CD1c-positive myeloid dendritic cell (primary cell): ENCODE measurements around the gene SNX15.
A peak's percentile ranks its signal among the peaks of the same experiment; 100 is the strongest.
"Not testable (repeated sequence)": the region's sequence is repeated elsewhere in the genome, so short reads cannot be mapped to it uniquely, and the experiment has no call there.

Experiments used
- DNase-seq: peaks from one replicate; pipeline ENCODE4 v3.0.0-alpha.2; 2016; ENCODE audit errors: extremely low spot score

SNX15 gene, protein sequence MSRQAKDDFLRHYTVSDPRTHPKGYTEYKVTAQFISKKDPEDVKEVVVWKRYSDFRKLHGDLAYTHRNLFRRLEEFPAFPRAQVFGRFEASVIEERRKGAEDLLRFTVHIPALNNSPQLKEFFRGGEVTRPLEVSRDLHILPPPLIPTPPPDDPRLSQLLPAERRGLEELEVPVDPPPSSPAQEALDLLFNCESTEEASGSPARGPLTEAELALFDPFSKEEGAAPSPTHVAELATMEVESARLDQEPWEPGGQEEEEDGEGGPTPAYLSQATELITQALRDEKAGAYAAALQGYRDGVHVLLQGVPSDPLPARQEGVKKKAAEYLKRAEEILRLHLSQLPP

DNA sequence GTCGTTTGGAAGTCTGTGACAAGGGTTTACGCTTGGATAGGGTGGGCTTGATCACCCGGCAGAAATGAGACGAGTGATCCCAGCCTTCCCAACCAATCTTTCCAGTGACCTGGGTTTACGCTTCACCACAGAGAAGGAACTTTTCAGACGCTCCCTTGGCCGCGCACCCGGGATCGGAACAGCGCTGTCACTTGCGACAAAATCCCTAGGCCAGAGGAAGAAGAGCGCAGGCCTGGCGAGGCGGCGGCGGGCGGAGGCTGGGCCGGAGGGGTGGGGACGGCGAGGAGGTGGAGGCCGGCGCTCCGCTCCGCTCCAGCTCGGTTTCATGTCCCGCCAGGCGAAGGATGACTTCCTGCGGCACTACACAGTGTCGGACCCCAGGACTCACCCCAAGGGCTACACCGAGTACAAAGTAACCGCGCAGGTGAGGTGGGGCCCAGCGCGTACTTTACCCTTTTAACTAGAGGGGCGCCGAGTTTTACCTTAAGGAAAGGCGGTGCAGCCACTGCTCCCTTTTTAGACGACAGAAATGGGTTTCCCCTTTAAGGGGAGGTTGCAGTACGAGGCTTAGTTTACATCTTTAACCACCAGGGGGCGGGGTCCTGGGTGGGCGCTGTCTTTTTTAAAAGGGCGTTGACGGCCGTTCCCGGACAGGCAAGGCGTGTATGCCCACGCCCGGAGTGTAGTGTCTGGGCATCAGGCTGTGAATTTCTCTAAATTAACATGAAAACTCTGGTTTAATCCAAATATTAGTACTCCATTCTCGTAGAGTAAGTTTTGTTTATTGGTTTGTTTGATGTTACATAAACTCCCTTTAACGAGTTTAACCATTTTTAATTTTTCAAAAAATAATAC is at the start of gene SNX15:
TSS of gene SNX15 (plus strand) at position 227 of the 855 bp plus-strand sequence. CDS start at position 326, 99 bp downstream.
- DNase-seq: peak; percentile 98

DNA sequence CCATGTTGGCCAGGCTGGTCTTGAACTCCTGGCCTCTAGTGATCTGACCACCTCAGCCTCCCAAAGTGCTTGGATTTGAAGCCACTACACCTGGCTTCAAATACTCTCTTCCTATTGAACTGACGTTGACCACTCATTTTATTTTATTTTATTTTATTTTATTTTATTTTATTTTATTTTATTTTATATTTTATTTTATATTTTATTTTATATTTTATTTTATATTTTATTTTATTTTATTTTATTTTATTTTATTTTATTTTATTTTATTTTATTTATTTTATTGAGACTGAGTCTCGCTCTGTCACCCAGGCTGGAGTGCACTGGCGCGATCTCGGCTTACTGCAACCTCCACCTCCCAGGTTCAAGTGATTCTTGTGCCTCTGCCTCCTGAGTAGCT is 43.9 kb upstream of the SNX15 start:
- not testable (repeated sequence) for DNase-seq

DNA sequence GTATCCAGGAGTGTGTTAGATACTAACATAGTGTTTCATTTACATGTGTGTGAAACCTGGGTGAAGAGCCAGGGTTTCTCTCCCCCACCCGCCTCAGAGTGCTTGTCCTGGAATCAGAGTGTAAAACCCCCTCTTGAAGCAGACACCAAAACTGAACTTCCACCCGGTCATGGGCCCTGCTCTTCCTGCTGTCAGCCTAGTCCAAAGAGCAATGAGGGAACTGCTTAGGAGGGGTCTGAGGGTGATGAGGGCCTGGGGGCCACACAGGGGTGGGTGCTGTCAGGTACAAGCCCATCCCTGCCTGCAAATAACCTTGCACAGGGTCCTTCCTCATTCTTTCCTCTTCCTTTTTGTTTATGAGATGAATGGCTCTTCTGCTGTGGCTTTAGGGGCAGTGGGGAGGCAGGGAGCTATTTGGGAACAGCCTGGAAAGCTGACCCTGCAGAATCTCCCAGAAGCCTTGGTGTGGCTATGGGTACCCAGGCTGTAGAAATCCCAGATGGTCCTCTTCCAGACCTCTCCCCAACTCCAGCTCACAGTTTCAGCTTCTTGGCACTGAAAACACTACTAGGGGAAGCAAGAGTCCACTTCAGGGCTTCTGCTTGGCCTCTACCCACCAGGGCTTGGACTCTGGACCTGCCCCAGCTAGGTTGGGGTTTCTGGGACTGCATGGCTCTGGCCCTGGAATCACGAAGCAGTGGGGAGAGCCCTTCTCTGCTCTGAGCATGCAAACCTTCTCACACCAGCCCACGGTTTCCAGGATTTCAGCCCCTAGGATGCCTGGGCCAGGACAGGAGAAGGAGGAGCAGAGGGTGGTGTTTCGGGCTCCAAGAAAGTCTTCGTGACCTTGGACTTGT is 39.0 kb upstream of the SNX15 start:
- DNase-seq: no peak

DNA sequence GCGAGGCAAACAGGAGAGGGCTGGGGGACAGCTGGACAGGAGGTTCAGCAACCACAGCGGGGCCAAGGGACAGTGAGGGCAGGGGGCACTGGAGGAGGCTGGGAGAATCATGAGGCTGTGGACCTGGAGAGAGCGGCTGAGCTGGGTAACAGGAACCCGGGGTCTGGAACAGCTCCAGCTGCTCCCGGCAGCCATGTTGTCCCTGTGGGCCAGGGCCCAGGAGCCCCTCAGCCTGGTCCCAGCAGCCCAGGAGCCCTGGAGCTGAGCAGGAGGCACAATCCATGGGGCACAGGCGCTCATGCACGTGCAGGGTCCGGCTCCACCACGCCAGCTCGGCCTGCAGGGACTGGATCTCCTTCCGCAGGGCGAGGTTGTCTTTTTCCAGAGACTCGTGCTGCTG is 37.8 kb upstream of the SNX15 start:
- no peak for DNase-seq

DNA sequence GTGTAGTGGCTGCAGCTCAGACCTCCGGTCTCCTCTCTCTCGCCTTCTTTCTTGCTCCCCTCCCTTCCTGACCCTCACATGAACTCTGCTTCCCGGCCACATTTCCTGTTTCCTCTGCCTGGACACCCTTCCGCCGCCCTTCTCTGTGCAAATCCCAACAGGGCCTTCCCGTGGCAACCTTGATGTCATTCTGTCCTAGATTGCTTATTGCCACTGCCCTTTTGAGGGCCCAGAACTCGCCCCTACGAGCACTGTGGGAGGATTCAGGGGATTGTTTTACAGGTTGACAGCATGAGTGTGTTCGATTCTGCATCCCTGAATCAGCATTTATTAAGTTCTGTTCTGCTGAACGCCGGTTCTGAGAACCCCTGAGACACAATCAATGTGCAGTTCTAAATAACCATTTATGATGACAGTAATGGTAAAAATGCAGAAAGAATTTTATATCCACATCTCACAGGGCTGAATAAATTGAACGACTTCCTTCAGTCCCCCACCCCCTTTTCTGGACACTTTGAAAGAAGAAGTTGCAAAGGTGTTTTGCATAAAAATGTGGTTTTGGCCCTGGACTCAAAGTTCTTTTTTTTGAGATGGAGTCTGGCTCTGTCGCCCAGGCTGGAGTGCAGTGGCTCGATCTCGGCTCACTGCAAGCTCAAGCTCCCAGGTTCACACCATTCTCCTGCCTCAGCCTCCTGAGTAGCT is 36.9 kb upstream of the SNX15 start:
- peak; percentile 36 for DNase-seq

DNA sequence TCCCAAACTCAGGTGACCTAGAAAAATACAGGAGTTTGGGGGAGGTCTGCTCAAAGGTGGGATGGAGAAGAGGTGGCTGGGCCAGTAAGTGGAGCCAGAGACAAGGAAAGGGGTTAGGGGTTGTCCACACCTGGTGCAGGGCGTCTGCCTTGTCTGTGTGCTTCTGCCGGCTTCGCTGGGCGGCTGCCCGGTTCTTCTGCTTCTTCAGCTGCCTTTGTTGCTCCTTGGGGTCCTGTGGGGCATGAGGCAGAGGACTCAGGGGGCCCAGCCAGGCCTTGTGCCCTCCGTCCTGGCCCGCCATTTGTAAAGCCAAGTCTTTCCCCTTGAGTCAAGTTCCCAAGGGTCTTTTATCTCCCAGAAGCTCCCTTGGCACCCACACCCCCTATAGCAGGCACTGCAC is 32.9 kb upstream of the SNX15 start:
- DNase-seq: no peak

DNA sequence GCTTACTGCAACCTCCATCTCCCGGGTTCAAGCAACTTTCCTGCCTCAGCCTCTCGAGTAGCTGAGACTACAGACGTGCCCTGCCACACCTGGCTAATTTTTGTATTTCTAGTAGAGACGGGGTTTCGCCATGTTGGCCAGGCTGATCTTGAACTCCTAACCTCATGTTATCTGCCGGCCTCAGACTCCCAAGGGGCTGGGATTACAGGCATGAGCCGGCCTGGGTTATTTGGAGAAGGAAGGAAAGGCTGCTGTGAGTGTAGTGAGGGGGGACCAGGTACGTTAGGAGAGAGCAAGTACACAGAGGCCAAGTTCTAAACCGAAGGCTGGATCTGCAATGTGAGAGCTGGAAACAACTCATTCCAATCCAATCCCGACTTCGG is 30.9 kb upstream of the SNX15 start:
- no peak for DNase-seq

DNA sequence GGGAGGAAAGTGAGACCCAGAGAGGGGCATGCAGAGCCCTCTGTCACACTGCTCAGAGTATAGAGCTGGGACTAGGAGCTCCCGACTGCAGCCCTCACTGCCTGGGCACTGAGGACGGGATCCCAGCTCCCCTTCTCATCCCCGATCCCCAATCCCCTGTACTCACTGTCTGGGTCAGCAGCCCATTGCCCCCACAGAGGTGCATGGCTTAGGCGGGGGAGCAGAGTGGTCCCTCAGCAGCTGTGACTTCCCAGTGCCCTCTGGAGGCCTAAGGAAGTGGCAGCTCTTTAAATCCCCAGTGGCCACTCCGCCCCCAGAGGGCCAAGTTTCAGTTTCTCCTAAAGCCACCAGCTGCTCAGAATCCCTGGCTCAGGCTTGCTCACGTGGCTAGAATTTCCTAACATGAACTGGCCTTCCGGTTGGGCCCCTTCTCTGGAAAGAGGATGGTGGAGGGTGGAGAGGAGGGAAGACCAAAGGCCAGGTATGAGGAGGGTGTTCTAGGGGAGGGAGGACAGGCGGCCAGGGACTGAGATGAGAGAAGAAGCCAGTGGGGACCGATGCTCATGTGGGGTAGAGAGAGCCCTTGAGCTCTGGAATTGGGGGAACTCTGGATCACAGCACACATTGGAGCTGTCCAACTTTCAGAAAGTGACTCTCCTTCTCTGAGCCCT is 30.4 kb upstream of the SNX15 start, which contains the start of gene BATF2:
TSS of gene BATF2 (minus strand) at position 262 of the 671 bp plus-strand sequence. CDS start at position 205, 57 bp downstream.
- peak; percentile 83 for DNase-seq

DNA sequence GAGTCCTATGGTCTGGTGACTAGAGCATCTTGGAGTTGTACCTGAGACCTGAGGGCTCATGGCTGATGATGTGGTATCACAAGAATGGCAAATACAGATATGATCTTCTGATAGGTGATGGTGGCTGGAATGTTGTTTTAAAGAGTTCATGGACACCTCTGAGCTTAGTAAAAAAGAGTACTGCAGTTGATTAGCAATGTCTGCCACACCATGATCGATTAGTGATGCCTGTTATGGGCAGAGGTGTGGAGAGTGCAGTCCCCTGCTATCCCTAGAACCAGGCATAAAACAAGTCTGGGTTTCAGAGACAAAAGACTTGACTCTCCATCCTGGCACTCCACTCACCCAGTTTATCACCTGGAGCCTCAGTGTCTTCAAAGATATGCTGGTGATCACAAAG is 29.1 kb upstream of the SNX15 start:
- DNase-seq: no peak

DNA sequence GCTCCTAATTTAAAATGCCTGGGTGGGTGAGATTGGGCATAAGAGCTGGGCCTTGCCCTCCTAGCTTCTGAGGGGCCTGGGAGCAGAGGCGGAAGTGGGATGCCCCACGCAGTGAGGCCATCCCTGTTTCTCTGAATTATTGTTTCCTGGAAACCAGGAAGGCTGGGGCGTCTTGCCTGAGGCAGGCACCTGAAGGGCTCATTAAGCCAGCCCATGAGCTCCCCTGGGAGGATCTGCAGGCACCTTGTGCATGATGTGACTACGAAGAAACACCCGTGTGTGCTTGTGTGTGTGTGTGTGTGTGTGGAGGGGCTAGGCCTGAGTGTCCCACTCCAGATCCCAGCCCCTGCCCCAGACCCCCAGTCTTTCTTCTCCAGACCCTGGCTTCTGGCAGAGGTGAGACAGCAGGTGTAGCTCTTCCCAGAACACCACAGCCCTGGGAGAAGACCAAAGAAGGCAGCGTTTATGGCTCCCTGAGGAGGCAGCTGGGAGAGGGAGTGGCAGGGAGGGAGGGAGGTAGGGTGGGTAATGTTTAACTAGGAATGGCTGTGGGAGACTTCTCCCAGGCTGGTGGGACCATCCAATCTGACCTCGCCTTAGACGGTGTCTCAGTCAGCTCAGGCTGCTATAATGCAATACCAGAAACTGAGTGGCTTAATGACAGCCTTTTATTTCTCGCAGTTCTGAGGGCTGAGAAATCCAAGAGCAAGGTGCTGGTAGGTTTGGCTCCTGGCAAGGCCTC is 28.4 kb upstream of the SNX15 start:
- no peak for DNase-seq

DNA sequence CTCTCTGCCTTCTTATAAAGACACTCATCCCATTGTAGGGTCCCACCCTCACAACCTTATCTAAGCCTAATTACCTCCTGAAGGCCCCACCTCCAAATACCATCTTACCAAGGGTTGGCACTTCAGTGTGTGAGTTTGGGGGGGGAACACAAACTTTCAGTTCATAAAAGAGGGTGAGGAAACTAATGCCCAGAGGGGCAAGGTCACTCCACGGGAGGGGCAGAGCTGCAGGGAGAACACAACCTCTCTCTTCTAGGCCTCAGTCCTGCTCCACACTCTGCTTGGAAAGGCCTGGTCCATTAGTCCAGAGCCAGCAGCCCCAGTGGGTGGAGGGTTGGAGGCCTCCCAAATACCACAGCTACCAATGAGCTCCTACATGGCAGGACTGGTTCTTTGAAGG is 27.8 kb upstream of the SNX15 start:
- DNase-seq: no peak

DNA sequence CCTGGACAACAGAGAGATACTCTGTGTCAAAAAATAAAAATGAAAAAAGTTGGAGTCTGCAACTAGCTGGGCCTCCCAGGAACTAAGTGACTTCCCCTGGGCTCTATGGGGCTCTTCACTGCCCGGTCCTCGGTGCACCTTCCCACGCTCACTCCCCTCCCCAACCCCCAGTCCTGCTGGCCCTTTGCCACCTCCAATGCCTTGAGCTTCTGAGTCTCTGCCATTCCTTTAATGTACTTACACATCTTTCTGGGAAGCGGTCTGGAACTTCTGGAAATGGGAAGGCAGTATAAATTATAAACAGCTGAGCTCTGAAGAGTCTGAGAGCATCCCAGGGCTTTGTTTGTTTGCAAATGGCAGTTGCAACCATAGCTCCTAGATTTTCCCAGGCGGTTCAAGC is 24.5 kb upstream of the SNX15 start:
- DNase-seq: no peak

DNA sequence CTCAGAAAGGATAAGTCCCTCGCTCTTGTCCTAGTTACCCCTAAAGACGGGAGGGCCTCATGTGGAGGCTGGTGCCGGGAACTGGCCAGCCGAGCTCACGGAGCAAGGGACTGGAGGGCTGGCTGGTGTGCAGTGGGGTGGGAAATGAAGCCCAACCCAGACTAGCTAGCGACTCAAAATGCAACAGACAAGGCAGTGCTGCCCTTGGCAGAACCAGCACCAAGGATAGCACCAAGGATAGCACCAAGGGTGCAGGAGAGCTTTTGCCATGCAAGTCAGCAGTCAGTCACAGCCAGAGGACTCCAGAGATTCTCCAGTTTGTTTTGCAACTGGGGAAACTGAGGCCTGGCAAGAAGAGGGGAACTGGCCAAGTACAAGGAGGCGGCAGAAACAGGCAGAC is 24.0 kb upstream of the SNX15 start:
- no peak for DNase-seq

DNA sequence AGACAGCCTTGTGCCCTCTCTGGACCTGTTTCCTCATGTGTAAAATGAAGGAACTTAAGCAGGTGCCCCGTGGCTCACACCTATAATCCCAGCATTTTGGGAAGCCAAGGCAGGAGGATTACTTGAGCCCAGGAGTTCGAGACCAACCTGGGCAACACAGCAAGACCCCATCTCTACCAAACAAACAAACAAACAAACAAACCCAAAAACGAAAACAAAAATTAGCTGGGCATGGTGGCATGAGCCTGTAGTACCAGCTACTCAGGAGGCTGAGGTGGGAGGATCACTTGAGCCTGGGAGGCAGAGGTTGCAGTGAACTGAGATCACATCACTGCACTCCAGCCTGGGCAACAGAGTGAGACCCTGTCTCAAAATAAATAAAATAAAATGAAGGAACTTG is 23.3 kb upstream of the SNX15 start:
- not testable (repeated sequence) for DNase-seq

DNA sequence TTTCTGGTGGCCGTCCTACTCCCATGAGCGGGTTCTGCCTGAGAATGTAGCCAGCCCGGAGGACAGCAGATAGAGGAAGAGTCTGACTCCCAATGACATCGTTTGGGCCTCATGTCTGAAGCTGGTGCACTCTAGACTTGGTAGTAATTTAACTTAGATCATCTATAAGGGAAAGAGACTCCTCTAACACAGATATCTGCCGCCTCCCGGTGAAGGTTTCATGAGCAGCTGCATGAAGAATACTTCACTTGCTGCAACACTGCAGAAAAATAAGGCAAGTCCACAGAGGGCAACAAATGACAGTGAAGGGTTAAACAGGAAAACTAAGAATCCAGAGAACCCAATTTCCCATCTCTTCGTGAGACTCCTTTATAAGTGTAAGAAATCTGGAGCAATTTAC is 19.2 kb upstream of the SNX15 start:
- no peak for DNase-seq

DNA sequence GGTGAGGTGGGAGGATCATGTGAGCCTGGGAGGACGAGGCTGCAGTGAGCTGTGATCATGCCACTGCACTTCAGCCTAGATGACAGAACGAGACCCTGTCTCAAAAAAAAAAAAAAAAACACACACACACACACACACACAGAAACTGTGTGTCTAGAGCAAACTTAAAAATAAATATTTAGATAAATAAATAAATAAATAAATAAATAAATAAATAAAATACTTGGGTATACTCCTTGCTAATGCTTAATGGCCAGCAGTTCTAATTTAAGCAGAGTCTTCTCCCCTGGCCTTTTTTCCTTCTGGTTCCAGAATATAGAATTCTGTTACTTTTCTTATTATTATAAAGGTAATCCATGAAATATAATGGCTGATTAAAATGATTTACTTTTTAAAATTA is 18.4 kb upstream of the SNX15 start:
- DNase-seq: no peak

DNA sequence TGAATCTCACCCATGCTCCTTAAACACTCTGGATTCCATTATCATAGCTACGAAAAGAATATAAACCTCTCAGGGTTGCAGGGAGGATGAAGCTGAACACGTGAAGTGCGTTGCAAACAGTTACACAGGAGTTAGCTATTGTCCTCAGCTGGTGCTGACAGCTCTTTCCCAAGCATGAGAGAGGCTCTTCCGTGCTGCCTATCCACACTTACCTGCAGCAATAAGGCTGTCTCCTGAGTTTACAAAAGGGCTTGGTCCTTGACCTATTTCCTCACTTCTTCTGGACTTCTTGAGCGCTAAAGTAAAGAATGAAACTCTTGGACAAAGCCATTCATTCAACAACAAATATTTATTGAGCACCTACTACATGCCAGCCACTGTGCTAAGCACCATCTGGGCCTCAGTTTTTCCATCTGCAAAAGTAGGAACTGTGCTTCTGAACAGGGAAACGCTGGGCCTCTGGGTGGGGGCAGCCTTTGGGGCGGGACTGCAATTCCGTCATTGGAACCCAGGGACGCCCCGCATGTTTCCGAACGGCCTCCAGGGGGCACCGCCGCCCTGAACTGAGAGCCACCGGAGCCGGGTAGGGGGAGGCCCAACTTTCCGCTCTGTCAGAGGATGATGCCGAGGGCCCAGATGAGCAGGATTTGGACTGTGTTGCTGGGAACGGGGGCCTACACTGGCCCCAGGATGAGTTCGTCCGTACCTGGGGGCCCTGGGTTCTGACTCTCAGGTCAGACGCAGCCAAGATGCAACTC is 13.9 kb upstream of the SNX15 start:
- peak; percentile 96 for DNase-seq

DNA sequence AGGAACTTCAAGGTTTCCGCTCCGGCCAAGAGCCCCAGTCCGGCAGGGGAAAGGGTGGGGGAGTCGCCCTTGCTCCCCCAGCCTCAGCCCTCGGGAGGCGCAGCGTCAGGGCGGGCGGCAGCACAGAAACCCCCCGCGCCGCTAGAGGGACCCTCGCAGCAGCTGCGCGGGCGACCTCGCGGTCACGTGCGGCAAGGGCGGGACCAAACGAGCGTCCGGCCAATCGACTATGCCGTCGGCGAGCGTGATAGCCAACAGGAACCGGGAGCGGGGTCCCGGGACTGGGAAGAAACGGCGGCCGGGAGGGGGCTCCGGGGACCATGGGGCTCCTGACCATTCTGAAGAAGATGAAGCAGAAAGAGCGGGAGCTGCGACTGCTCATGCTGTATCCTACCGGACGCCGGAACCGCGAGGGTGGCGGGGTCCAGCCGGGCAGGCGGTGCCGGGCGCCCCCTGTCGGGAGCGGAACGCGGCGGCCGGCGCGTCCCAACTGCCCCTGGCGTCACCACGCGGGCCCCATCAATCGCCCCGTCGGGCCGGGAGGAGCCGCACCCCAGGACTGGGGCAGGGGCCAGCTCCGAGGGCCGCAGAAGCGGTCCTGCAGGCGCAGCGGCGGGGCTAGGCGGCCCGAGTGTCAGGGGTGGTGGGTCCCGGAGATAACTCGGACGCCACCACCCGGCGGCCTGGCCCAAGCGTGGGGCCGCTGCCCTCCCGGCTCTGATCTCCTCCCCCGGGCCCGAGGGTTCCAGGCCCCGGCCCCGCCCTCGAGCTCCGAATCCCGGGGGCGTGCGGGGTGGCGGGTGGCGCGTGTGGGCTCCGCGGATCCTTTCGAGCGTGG is 13.1 kb upstream of the SNX15 start, which contains the start of gene ARL2:
TSS of gene ARL2 (plus strand) at position 273 of the 838 bp plus-strand sequence. CDS start at position 321, 48 bp downstream.
- peak; percentile 92 for DNase-seq
